A549 (cell line): Measurements from ENCODE around the gene ZNF652. TPM values are rescaled to one million over a fixed set of nuclear protein-coding genes. Genes with fewer than 3 reads are reported as not detected.

Experiments used
- ATAC-seq, 2 experiments: fragments of 200-7000 bp in 1 of 2; fragments of >200 bp in 1 of 2; cut with Nextera tagmentation in 1 of 2; cut with Tn5 transposase in 1 of 2; 3 replicates each; pipeline versions ENCODE4 v1.8.0 to v1.9.1; 2018 to 2020; ENCODE audit warnings: mild to moderate bottlenecking in 1 of 2, moderate library complexity in 1 of 2
- CTCF ChIA-PET: fragments of 300-600 bp; sonication (Branson Sonifier 250); formaldehyde crosslinking; extraction: SDS; loops from one replicate; lab custom pipeline; 2021; ENCODE audit warnings: antibody characterized with exemption, inconsistent platforms; lab: Yijun Ruan, JAX
- POLR2A ChIA-PET: fragments of 350-600 bp; formaldehyde crosslinking; extraction: SDS; loops from one replicate; lab custom pipeline; 2021; ENCODE audit warnings: antibody characterized with exemption, inconsistent platforms; lab: Yijun Ruan, JAX
- DNase-seq, 2 experiments: peaks; one replicate each; pipeline versions ENCODE4 v3.0.0 to v3.0.0-alpha.2; 2011 to 2016; ENCODE audit warnings: low read depth in 1 of 2, low spot score in 1 of 2
- FAIRE-seq: peaks from 2 replicates; lab custom pipeline; 2011; peaks lifted over from hg19 to GRCh38; lab: Jason Lieb, UNC
- H3K27ac ChIP-seq, 2 experiments: fragments of >200 bp; sonication (Bioruptor Twin); formaldehyde crosslinking; 3 replicates each; pipeline ENCODE4 v1.5.1; 2016 to 2017
- H3K4me1 ChIP-seq: fragments of >200 bp; sonication (Bioruptor Twin); formaldehyde crosslinking; 3 replicates; pipeline ENCODE4 v1.6.1; 2016
- H3K4me2 ChIP-seq: fragments of >200 bp; sonication (Bioruptor Twin); formaldehyde crosslinking; 3 replicates; pipeline ENCODE4 v1.6.1; 2016
- H3K4me3 ChIP-seq: fragments of >200 bp; sonication (Bioruptor Twin); formaldehyde crosslinking; 3 replicates; pipeline ENCODE4 v1.5.1; 2016
- H3K9me3 ChIP-seq: fragments of >200 bp; sonication (Bioruptor Twin); formaldehyde crosslinking; 3 replicates; pipeline ENCODE4 v1.6.1; 2016
- ATOH8 ChIP-seq: fragments of 250-450 bp; sonication (Bioruptor Pico); IDR thresholded peaks from 2 replicates; pipeline ENCODE4 v1.5.0; 2020; ENCODE audit warnings: low read depth, mild to moderate bottlenecking, moderate library complexity
- CBX8 ChIP-seq: fragments of 200-600 bp; sonication (generic); IDR thresholded peaks from 2 replicates; pipeline ENCODE4 v1.6.1; 2016
- CHD2 ChIP-seq: fragments of 150-350 bp; IDR thresholded peaks from 2 replicates; pipeline ENCODE4 v1.6.1; 2014; ENCODE audit warnings: low read length; ENCODE audit not compliant: partially characterized antibody
- FOSL2 ChIP-seq, 2 experiments: fragments of 450-650 bp in 1 of 2; fragments of >200 bp in 1 of 2; sonication (Bioruptor Twin) in 1 of 2; formaldehyde crosslinking; IDR thresholded peaks; 2 replicates each; pipeline versions ENCODE4 v1.5.0 to v1.6.1; 2016 to 2020; ENCODE audit warnings: mild to moderate bottlenecking in 1 of 2, moderate library complexity in 1 of 2
- FOXS1 ChIP-seq: fragments of 250-450 bp; sonication (Bioruptor Pico); IDR thresholded peaks from 2 replicates; pipeline ENCODE4 v1.5.0; 2020; ENCODE audit warnings: mild to moderate bottlenecking, moderate library complexity
- GATA3 ChIP-seq: IDR thresholded peaks from 2 replicates; pipeline ENCODE4 v1.6.1; 2012; ENCODE audit warnings: borderline replicate concordance
- HES2 ChIP-seq: fragments of >200 bp; sonication (Bioruptor Twin); formaldehyde crosslinking; IDR thresholded peaks from 2 replicates; pipeline ENCODE4 v1.6.1; 2016
- HEYL ChIP-seq: fragments of 250-450 bp; sonication (Bioruptor Pico); IDR thresholded peaks from 2 replicates; pipeline ENCODE4 v1.8.0; 2021; ENCODE audit warnings: mild to moderate bottlenecking, moderate library complexity
- MYC ChIP-seq: IDR thresholded peaks from 2 replicates; pipeline ENCODE4 v1.6.1; 2012; ENCODE audit warnings: mild to moderate bottlenecking, inconsistent platforms, low read length, improper control_type of control experiment, borderline replicate concordance
- POLR2A ChIP-seq: IDR thresholded peaks from 2 replicates; pipeline ENCODE4 v1.6.1; 2012; ENCODE audit warnings: mild to moderate bottlenecking, low read length
- RNF2 ChIP-seq: fragments of 200-600 bp; sonication (generic); IDR thresholded peaks from 2 replicates; pipeline ENCODE4 v1.6.1; 2016; ENCODE audit warnings: low read depth, mild to moderate bottlenecking, antibody characterized with exemption, moderate library complexity, borderline replicate concordance
- SREBF2 ChIP-seq: fragments of 450-650 bp; IDR thresholded peaks from 2 replicates; pipeline ENCODE4 v1.6.1; 2014; ENCODE audit warnings: mild to moderate bottlenecking, moderate library complexity
- ZNF302 ChIP-seq: fragments of 250-450 bp; sonication (Bioruptor Pico); IDR thresholded peaks from 2 replicates; pipeline ENCODE4 v1.9.0; 2021; ENCODE audit warnings: inconsistent platforms, mild to moderate bottlenecking, moderate library complexity
- WGBS: methylation state at CpG from one replicate; pipeline ENCODE4 v1.1.6; 2017; ENCODE audit errors: missing lambda C conversion rate; 5-methylcytosine and 5-hydroxymethylcytosine counted together
- polyA plus RNA-seq, 4 experiments: library from polyadenylated mRNA; depleted of rRNA in 3 of 4; stranded (reverse); fragments of >200 nt; fragmentation: RNase III in 1 of 4; extraction: RNeasy Plus Mini Kit Qiagen cat#74134 plus additional on column Dnase treatment in 1 of 4; gene quantifications; 2 replicates in 3 of 4; 3 replicates in 1 of 4; pipeline ENCODE4 v1.2.3, GENCODE V29; 2011 to 2017
- small RNA-seq, 6 experiments: library from RNA; depleted of rRNA; stranded (forward); fragments of <200 nt; gene quantifications; one replicate each; pipeline ENCODE3, GENCODE V24; 2012

Gene ZNF652
- polyA plus RNA-seq, 2 of the 4 experiments (the other 2 are of a cell fraction), result 5.7 to 14.8 TPM

- ATAC-seq (no peak), DNase-seq (no peak), FAIRE-seq (no peak)
- H3K27ac ChIP-seq, result no peak overlapping the region
- ChIA-PET CTCF (interaction anchor here (0.6 to 2.5 kb wide), 6 partner anchors 12 to 301 kb away, joined by 3 to 11 read pairs (median 6); no protein-coding TSS in a partner anchor), POLR2A (no interaction called here)
- no peak overlapping the region for H3K4me3 ChIP-seq
- H3K4me2 ChIP-seq, result no peak overlapping the region
- 77% methylated on average over 7 of the region's 7 CpGs for WGBS
- TF ChIP-seq MYC (no peak), FOSL2 (IDR thresholded peaks at IDR 0.05) (no peak), FOSL2 (CRISPR knock-in tag; IDR thresholded peaks at IDR 0.05) (no peak), CHD2 (no peak), SREBF2 (no peak), CBX8 (no peak)
- peaks cover 20% of the 10 kb centered on the region for H3K4me1 ChIP-seq
- no peaks in the 10 kb centered on the region for H3K9me3 ChIP-seq
Observed at GRCh38 chr17:49247944-49248343, 114.1 kb downstream of the ZNF652 start.

GRCh38 chr17:49244839-49245238 is 117.2 kb downstream of the ZNF652 start:
- no peak overlapping the region for H3K4me2 ChIP-seq
- 76% methylated on average over 4 of the region's 4 CpGs for WGBS
- POLR2A ChIA-PET, result no interaction called here
- H3K27ac ChIP-seq, result no peak overlapping the region
- H3K4me1 ChIP-seq, result peaks cover 8% of the 10 kb centered on the region
- no peak for FAIRE-seq
- no peak for DNase-seq
- no peak for ATAC-seq
- TF ChIP-seq FOXS1 (CRISPR knock-in tag), result no peak
- no peak for TF ChIP-seq POLR2A
- no peak for TF ChIP-seq RNF2
- TF ChIP-seq GATA3, result no peak
- TF ChIP-seq HEYL (CRISPR knock-in tag), result no peak
- no peak for TF ChIP-seq ATOH8 (CRISPR knock-in tag)
- no peak for TF ChIP-seq HES2
- no peak for TF ChIP-seq ZNF302 (CRISPR knock-in tag)
- H3K4me3 ChIP-seq, result no peak overlapping the region
- no peaks in the 10 kb centered on the region for H3K9me3 ChIP-seq
- CTCF ChIA-PET, result interaction anchor here (0.6 to 1.1 kb wide), 3 partner anchors 18 to 74 kb away, joined by 3 read pairs; no protein-coding TSS in a partner anchor

Small RNA genes lying within 50 kb of the gene (small RNA-seq; reads per million reads assigned to genes)
- 0 reads per million in 6 experiments for gene MIR6129

Other genes starting within 250 kb of the ZNF652 start
- gene B4GALNT2, start 229.5 kb downstream of the ZNF652 start, polyA plus RNA-seq (2011; rRNA removed), result 0.49 and 0.69 TPM in 2 replicates
- 0.20 to 0.43 TPM (median 0.36 TPM) in 3 replicates for gene B4GALNT2, start 229.5 kb downstream of the ZNF652 start, polyA plus RNA-seq (2017; fragmentation: RNase III; extraction: RNeasy Plus Mini Kit Qiagen cat#74134 plus additional on column Dnase treatment)
- not detected in 2 replicates for gene GNGT2, start 151.7 kb downstream of the ZNF652 start, polyA plus RNA-seq (2011; rRNA removed)
- gene GNGT2, start 151.7 kb downstream of the ZNF652 start, polyA plus RNA-seq (2017; fragmentation: RNase III; extraction: RNeasy Plus Mini Kit Qiagen cat#74134 plus additional on column Dnase treatment), result 0.25 to 0.34 TPM (median 0.31 TPM) in 3 replicates
- gene ABI3, start 151.5 kb downstream of the ZNF652 start, polyA plus RNA-seq (2011; rRNA removed), result not detected in 2 replicates
- gene ABI3, start 151.5 kb downstream of the ZNF652 start, polyA plus RNA-seq (2017; fragmentation: RNase III; extraction: RNeasy Plus Mini Kit Qiagen cat#74134 plus additional on column Dnase treatment), result not detected in 3 replicates
- gene PHOSPHO1, start 131.5 kb downstream of the ZNF652 start, polyA plus RNA-seq (2011; rRNA removed), result 0.32 and 0.34 TPM in 2 replicates
- 0.98 to 1.6 TPM (median 1.1 TPM) in 3 replicates for gene PHOSPHO1, start 131.5 kb downstream of the ZNF652 start, polyA plus RNA-seq (2017; fragmentation: RNase III; extraction: RNeasy Plus Mini Kit Qiagen cat#74134 plus additional on column Dnase treatment)
- gene PHB1, start 52.6 kb upstream of the ZNF652 start, polyA plus RNA-seq (2011; rRNA removed), result 480 and 556 TPM in 2 replicates
- gene PHB1, start 52.6 kb upstream of the ZNF652 start, polyA plus RNA-seq (2017; fragmentation: RNase III; extraction: RNeasy Plus Mini Kit Qiagen cat#74134 plus additional on column Dnase treatment), result 410 to 432 TPM (median 416 TPM) in 3 replicates
- 0.09 and 0.18 TPM in 2 replicates for gene NGFR, start 133.0 kb upstream of the ZNF652 start, polyA plus RNA-seq (2011; rRNA removed)
- gene NGFR, start 133.0 kb upstream of the ZNF652 start, polyA plus RNA-seq (2017; fragmentation: RNase III; extraction: RNeasy Plus Mini Kit Qiagen cat#74134 plus additional on column Dnase treatment), result 0.12 to 0.14 TPM (median 0.13 TPM) in 3 replicates
- 0.07 and 0.12 TPM in 2 replicates for gene NXPH3, start 213.6 kb upstream of the ZNF652 start, polyA plus RNA-seq (2011; rRNA removed)
- 0.17 to 0.30 TPM (median 0.20 TPM) in 3 replicates for gene NXPH3, start 213.6 kb upstream of the ZNF652 start, polyA plus RNA-seq (2017; fragmentation: RNase III; extraction: RNeasy Plus Mini Kit Qiagen cat#74134 plus additional on column Dnase treatment)